GM19324 (cell line): ENCODE data around the gene TTC7B.
"Not testable (repeated sequence)": the region's sequence is repeated elsewhere in the genome, so short reads cannot be mapped to it uniquely, and the experiment has no call there.

Source experiments
- ATAC-seq: cut with Tn5 transposase; IDR thresholded peaks from one replicate; pipeline ENCODE4 v1.9.1; 2021; ENCODE audit warnings: mild to moderate bottlenecking, moderate library complexity; ENCODE audit not compliant: unreplicated experiment, low FRiP score

Gene TTC7B, protein sequence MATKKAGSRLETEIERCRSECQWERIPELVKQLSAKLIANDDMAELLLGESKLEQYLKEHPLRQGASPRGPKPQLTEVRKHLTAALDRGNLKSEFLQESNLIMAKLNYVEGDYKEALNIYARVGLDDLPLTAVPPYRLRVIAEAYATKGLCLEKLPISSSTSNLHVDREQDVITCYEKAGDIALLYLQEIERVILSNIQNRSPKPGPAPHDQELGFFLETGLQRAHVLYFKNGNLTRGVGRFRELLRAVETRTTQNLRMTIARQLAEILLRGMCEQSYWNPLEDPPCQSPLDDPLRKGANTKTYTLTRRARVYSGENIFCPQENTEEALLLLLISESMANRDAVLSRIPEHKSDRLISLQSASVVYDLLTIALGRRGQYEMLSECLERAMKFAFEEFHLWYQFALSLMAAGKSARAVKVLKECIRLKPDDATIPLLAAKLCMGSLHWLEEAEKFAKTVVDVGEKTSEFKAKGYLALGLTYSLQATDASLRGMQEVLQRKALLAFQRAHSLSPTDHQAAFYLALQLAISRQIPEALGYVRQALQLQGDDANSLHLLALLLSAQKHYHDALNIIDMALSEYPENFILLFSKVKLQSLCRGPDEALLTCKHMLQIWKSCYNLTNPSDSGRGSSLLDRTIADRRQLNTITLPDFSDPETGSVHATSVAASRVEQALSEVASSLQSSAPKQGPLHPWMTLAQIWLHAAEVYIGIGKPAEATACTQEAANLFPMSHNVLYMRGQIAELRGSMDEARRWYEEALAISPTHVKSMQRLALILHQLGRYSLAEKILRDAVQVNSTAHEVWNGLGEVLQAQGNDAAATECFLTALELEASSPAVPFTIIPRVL

DNA sequence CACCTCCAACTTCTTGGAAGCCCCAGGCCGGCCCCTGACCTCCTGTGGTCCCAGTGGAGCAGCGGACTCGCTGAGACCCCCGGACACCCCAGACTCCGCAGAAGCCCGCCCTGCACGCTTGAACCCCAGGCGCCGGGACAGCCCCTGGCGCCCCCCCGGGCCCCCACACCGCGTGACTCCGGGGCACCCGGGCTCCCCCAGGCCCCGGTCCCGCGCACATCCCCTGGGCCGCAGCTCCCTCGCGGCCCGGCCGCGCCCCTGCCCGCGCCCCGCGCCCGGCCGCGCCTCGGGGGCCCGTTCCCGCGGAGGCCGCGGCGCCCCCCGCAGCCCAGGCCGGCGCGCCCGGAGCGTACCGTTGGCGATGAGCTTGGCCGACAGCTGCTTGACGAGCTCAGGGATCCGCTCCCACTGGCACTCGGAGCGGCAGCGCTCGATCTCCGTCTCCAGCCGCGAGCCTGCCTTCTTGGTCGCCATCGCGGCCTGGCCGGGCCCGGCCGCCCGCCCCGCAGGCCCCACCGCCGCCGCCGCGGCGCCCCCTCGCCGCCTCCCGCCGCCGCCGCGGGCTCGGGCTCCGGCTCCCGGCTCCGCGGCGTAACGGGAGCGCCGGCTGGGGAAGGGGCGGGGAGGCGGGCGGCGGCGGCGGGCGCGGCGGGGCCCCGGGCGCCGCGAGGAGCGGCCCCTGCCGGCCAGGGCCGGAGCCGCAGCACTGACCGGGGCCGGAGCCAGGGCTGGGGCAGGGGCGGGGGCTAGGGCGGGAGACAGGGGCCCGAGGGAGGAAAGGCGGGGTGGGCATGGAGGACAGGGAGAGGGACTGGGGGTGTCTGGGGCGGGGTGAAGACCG lies at the start of gene TTC7B:
TSS of gene TTC7B (minus strand) at position 609 of the 841 bp plus-strand sequence. CDS start at position 474, 135 bp downstream.
- peak; percentile 51 for ATAC-seq

DNA sequence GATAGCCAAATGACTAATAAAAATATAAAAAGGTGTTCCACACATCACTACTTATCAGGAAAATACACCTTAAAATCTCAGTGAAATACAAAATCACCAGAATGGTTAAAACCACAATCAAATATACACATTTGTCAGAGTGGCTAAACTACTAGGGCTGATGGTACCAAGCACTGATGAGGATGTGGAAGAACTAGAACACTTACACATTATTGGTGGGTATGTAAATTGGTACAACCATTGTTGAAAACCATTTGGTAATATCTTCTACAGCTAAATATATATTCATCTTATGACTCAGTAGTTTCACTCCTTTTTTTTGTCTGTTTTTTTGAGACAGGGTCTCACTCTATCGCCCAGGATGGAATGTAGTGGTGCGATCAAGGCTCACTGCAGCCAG lies 48.5 kb upstream of the TTC7B start:
- ATAC-seq: no peak

DNA sequence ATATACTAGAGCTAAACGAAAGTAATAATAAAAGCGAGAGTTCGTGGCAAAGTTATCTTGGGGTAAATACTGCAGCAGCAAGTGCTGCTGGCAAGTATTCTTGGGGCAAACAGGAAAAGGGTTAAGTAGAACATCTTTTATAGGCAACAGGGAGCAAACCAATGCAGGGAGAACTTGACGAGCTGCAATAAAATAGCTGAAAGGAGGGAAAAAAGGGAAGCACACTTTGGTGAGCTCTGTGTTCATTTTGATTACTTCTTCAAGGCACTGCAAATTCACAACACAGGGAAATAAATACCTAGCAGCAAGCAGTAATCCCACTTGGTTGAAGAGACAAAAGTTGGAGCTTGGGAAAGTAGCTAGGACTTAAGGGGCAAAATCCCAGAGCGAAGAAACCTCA lies 42.3 kb upstream of the TTC7B start:
- no peak for ATAC-seq

DNA sequence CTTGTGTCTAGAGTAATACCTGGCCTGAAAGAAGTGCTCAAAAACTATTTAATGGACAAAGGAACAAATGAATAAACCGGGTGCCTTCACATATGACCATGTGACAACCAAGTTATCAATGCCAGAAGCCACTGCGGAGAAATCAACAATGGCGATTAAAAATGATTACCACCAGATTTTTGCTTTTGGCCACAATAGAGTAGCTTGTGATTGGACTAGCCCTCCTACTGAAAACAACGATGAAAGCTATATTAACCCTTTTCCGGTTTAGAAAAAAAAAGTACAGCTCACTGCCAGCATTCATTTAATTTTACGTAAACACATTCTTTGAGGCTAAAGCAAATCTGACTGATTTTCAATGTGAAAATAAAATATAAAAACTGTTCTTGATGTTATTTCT lies 41.6 kb upstream of the TTC7B start:
- no peak for ATAC-seq

DNA sequence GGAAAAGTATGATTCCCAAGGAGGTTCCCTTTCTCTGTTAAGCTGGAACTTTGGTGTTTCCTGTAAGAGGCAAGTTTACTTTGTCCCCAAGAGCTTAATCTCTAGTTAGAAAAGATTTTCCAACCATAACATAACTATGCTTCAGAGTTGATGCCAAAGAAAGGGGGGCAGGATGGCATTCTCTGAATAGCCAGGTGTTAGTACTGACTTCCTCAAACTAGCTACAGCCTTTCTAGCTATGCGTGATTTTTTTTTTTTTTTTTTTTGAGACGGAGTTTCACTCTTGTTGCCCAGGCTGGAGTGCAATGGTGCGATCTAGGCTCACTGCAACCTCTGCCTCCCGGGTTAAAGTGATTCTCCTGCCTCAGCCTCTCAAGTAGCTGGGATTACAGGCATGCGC lies 39.9 kb upstream of the TTC7B start:
- not testable (repeated sequence) for ATAC-seq

DNA sequence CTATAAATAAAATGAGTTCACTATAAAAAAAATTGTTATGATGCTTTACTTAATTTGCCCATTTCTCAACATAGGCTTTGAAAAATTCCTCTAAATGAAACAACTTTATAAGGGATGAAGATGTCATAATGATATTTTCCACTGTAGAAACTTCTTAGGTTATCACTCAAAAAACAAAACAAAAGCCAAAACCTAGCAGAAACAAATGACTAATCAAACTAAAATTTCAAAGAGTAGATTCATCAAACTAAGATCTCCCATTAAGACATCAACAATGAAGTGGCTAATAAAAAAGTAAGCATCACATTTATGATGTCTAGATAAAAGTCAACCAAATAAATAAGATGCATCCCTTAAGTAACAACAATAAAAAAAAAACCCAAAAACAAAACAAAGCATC lies 36.9 kb upstream of the TTC7B start:
- no peak for ATAC-seq

DNA sequence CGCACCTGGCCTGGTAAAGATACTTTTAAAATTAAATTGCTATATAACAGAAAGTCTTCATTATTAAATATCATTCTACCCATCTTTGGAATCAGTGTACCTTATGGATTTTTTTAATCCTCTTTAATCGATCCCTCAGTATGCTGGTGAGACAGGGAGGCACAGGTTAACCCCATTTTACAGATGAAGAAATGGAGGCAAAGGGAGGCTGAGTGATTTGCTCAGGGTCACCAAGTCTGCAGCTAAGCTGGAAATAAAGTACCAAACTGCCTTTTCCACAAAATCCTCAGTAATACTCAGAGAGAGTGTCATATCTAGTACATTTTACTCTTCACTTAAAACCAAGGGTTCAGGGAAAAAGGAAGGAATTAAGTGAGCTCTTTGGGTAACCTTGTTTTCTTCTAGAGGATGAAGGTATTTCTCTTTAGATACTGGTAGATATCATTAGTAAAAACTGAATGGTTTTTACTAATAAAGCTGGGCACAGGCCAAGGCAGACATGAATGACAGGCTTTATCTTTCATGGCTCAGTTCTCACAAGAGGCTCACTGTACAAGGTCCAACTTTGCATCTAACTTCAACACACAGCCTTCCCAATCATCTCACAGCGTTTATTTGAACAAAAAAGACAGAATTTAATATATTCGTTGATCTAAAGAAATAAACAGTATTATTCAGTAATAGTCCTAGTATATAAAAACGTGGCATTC lies 35.3 kb upstream of the TTC7B start:
- ATAC-seq: no peak

DNA sequence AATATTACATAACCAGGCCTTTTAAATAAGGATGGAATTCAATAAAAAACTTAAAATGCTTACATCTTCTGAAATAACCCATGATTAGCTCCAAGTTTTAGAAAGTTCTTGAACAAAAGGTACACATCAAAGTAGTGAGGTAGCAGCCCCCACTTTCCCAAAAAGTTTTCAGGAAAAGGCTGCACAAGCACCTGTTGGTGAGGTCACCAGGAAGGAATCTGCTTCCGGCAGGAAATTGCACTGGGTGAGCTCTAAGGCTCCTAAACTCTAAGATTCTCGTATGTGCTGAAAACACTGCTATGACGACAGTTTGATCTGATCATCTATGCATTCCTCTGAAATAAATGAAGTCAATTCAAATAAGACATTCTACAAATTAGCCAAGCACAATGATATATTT lies 34.3 kb upstream of the TTC7B start:
- ATAC-seq: no peak

DNA sequence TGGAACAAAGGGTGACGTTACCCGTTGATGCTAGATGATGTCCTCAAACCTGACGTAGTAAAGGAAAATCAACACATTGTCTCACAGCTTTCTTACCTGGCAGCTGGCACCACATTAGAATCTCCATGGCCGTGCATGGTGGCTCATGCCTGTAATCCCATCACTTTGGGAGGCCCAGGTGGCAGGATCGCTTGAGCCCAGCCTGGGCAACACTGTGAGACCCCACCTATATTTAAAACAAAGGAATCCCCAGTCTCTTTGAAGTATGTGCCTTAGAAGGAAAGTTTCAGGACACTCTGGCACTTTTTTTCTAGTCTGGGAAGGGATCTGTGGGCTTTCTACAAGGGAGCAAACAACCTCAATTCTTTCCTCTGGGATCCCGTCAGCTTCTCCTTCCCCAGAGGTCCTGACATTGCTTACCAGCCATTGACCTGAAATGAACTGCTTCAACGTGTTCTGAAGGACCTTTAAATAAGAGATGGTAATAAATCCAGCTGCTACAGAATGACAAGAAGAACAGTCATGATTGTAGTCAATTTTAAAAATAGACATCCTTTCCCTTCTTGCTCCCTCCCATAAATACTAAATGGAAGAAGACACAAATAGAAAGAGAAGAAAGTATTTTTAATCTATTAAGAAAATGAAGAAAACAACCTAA lies 33.7 kb upstream of the TTC7B start:
- ATAC-seq: no peak

DNA sequence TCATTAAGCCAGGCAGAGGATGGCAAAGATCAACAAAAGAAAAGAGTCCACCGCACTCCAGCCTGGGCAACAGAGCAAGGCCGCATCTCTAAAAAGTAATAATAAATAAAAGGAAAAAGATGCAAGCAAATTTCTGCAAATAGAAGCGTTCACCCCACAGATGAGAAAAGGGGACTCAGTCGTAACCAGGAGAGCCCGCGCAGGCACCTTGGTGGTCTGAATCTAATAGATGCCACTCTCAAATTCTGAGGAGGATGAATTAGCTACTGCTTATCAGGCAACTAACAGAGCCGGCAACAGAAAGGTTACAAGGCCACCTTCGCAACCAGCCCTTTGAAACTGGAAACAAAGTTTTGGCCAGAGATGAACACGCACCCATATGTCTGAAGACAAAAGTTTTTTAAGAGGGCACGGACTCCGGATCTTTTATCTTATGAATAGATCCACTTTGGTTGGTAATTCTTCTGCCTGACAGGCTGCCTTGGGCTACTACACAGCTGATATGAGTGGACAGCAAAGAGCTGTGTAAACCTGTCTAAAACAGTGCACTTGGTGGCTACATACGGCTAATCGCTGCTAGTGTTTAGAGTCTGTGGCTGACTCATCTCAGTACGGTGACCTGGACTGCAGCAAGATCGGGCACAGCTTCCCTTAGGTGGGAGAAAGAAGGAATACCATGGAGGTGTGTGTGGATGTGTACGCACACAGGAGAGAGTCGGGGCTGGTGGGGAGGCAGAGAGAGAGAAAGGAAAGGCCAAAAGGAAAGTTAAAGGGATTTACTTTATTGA lies 32.9 kb upstream of the TTC7B start:
- ATAC-seq: no peak

DNA sequence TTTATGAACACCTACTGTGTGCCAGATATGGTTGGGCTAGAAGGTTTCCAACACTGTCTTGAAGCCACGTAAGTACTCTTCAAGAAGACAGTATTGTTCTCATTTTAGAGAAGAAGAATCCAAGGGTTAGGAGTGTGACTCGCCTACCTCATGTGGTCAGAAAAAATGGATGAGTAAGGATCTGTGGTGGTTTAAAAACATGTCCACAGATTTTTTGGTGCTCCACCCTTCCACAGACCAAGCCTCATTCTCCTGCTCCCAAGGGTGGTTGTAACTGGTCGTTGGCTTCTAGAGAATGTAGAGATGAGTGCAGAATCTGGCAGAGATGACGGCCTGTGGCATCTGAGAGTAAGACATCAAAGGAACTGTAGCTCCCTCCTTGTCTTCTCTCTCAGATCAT lies 30.3 kb upstream of the TTC7B start:
- no peak for ATAC-seq

DNA sequence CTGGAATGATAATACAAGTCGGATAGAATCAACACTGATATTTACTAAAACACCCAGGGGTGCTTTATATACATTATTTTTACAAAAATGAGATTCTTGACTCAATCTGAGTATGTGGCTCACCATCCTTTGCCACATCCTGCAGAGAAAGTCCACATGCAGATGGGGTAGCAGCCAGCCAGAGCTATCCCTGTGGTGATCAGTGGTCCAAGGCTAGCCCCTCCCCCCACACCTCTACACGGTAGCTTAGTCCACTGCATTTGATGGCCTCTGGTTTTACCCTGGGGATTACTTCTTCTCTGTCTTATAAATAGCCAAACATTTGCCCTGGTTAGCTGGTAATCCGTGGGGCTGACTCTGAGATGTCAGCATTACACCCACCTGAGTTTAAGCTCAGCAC lies 28.1 kb upstream of the TTC7B start:
- ATAC-seq: no peak

DNA sequence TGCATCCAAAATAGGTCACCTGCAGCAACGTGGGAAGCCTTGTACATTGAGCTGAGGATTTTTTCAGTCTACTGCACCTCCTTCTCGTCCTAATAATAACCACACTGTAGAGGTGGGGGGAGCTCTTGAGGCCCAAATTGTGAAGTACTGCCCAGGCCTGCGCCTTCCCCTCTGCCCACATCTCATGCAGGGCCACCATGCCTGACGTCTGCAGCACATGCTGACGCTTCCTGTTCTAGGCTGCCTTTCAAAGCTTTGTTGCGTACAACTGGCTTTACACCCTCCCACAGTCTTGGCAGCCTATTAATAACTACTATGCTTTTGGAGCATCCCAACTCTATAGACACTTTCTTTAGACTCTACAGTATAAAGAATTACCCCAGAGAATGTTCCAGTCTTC lies 26.5 kb upstream of the TTC7B start:
- ATAC-seq: no peak

DNA sequence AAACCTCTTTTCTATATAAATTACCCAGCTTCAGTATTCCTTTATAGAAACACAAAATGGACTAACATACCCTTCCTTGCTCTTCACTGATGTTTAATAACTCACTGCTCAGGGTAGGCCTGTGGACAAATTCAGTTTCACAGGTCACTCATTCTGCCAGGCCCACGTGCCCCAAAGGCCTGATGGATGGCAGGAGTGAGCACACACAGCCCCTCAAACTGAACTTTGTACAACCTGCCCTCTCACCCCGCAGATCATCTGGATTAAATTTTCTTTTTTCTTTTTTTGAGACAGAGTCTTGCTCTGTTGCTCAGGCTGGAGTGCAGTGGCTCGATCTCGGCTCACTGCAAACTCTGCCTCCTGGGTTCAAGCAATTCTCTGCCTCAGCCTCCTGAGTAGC lies 24.4 kb upstream of the TTC7B start:
- not testable (repeated sequence) for ATAC-seq

DNA sequence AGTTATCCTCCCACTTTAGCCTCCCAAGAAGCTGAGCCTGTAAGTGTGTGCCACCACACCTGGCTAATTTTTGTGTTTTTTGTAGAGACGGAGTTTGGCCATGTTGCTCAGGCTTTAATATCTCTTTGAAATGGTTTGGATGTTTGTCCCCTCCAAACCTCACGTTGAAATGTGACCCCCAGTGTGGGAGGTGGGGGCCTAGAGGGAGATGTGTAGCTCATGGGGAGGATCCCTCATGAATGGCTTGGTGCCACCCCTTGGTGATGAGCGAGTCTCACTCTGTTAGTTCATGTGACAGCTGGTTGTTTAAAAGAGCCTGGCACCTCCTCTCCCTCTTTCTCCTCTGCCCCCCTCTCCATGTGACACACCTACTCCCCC lies 23.6 kb upstream of the TTC7B start:
- ATAC-seq: no peak

DNA sequence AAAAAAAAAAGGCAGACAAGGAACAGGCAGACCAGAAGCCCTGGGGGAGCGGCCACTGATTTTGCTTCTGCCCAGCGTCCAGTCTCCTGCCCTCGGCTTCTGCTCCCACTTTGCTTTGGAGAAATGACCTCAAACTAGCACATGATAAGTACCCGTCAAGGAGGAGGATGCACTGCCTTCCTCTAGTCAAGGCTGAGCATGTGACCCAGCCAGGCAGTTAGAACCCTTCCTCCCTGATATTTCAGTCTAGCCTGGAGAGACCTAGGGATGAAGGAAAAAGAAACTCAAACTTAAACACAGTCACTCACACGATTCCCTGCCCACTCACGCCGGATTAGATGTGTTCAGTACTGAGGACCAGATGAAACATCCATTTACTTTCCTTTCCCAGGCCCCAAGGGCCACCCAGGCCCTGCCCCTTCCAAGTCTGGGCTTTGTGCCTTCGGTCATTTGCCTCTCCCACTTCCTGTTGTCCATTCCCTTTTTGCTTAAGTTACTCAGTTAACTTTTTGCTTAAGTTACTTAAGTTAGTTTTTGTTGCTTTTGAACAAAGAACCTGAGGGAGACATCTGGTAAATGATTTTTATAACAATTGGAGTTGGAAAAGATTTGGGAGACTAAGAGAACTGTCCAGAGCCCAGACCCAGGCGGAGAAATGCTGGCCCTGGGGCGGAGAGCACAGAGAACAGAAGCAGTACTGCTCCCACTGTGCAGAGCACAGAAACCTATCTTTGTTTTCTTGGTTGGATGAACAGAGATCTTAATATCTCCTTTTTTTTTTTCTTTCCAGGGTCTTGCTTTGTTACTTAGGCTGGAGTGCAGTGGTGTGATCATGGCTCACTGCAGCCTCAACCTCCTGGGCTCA lies 23.0 kb upstream of the TTC7B start:
- ATAC-seq: no peak

DNA sequence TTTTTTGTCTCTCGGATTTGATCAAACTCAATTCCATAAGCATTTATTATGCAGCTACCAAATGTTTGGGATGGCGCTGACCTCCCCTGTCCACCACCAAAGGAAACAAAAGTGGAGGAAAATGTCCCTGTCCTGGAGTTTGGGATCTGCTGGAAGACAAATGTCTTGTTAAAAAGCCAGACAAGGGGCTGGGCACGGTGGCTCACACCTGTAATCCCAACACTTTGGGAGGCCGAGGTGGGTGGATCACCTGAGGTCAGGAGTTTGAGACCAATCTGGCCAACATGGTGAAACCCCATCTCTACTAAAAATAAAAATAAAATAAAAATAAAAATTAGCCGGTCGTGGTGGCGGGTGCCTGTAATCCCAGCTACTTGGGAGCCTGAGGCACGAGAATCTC lies 22.3 kb upstream of the TTC7B start:
- not testable (repeated sequence) for ATAC-seq

DNA sequence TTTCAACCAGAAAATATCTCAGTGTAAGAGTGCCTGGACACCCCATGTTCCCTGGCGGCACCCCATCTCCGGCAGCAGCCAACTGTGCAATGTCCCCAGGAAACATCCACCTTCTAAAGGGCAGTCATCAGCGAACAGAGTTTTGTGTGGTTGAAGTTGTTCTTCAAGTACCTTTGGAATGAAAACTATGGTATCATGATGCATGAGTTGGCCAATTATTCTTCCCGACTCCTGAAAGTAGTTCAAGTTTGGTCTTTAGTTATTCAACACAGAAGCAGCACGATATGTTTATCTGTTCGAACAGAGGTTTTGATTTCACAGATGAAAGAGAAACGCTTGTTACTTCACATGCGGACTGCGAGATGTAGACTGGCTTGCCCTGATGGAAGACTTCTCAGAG lies 21.1 kb upstream of the TTC7B start:
- ATAC-seq: no peak
